Lung (tissue), 12 donors: ENCODE data around the gene STRIP1. TPM values are rescaled to one million over a fixed set of nuclear protein-coding genes. Genes with fewer than 3 reads are reported as not detected.

Source experiments
- ATAC-seq: fragments of 200-7000 bp; cut with Tn5 transposase; one replicate; pipeline ENCODE4 v1.9.1; 2020; ENCODE audit warnings: moderate number of reproducible peaks; ENCODE audit not compliant: insufficient read depth, low FRiP score
- DNase-seq, 3 donors: peaks; one replicate each; pipeline ENCODE4 v3.0.0-alpha.2; 2013 to 2017
- H3K27ac ChIP-seq, 2 donors: one replicate each; pipeline ENCODE4 v1.5.1; 2013; ENCODE audit warnings: mild to moderate bottlenecking in 2 of 2, moderate library complexity in 2 of 2, control low read depth in 1 of 2, inconsistent platforms in 1 of 2, low read depth in 1 of 2, low read length in 1 of 2
- H3K27me3 ChIP-seq, 3 donors: one replicate each; pipeline ENCODE4 v1.5.1; 2013; ENCODE audit warnings: low read length in 2 of 3; ENCODE audit not compliant: control insufficient read depth in 3 of 3, insufficient read depth in 3 of 3
- H3K36me3 ChIP-seq, 4 donors: one replicate each; pipeline ENCODE4 v1.5.1; 2013; ENCODE audit warnings: low read length in 4 of 4, mild to moderate bottlenecking in 1 of 4, moderate library complexity in 1 of 4; ENCODE audit not compliant: control insufficient read depth in 4 of 4, insufficient read depth in 4 of 4
- H3K4me1 ChIP-seq, 5 donors: one replicate each; pipeline ENCODE4 v1.5.1; 2013; ENCODE audit warnings: low read length in 5 of 5, mild to moderate bottlenecking in 2 of 5, moderate library complexity in 1 of 5; ENCODE audit not compliant: control insufficient read depth in 5 of 5, insufficient read depth in 5 of 5
- H3K4me3 ChIP-seq: one replicate; pipeline ENCODE4 v1.5.1; 2013; ENCODE audit warnings: mild to moderate bottlenecking, control low read depth, moderate library complexity
- H3K9ac ChIP-seq, 2 donors: one replicate each; pipeline ENCODE4 v1.5.1; 2013; ENCODE audit warnings: low read length in 2 of 2, control low read depth in 1 of 2; ENCODE audit not compliant: insufficient read depth in 1 of 2
- H3K9me3 ChIP-seq, 4 donors: one replicate each; pipeline ENCODE4 v1.5.1; 2013; ENCODE audit warnings: low read length in 3 of 4, mild to moderate bottlenecking in 1 of 4, moderate library complexity in 1 of 4; ENCODE audit not compliant: control insufficient read depth in 4 of 4, insufficient read depth in 3 of 4
- WGBS, 2 donors: extraction: QIAGEN DNeasy Blood & Tissue Kit; methylation state at CpG; one replicate each; pipeline ENCODE4 v1.1.7; 2013; 5-methylcytosine and 5-hydroxymethylcytosine counted together
- polyA plus RNA-seq, 2 donors: library from polyadenylated mRNA; stranded (reverse); fragments of 200-250 nt; gene quantifications; one replicate each; pipeline ENCODE4 v1.2.1, GENCODE V29; 2013
- total RNA-seq, 2 donors: library from RNA; depleted of rRNA in 1 of 2; stranded (reverse); fragments of >200 nt in 1 of 2; gene quantifications; one replicate each; pipeline ENCODE4 v1.2.1, GENCODE V29; 2014 to 2021
- TF ChIP-seq, protein P1 (sequence below): IDR thresholded peaks from 2 replicates; pipeline ENCODE4 v1.5.1; 2012; ENCODE audit warnings: mild to moderate bottlenecking; ENCODE audit errors: control extremely low read depth, extremely low read depth
- donor health status: control.
- donor health status: control.
- donor health status: Bipolar disorder and iron deficiency.
- donor health status: healthy.
- donor health status: DM: yes; HTN: yes; CAD: no.

Gene STRIP1
- total and polyA plus RNA-seq, 4 donors, result 11.7 to 68.2 (median 28.5) TPM

- Histone ChIP-seq H3K4me1 (peaks cover 0 to 5% (median 0%) of the 10 kb centered on the region in 5 donors), H3K4me3 (no peak overlapping the region), H3K27ac (no peak overlapping the region), H3K27me3 (peaks cover 0 to 12% (median 2%) of the 10 kb centered on the region in 3 donors), H3K9me3 (peaks cover 0 to 4% (median 0%) of the 10 kb centered on the region in 4 donors), H3K9ac (no peak overlapping the region), H3K36me3 (no peaks in the 10 kb centered on the region)
- TF ChIP-seq, protein P1, sequence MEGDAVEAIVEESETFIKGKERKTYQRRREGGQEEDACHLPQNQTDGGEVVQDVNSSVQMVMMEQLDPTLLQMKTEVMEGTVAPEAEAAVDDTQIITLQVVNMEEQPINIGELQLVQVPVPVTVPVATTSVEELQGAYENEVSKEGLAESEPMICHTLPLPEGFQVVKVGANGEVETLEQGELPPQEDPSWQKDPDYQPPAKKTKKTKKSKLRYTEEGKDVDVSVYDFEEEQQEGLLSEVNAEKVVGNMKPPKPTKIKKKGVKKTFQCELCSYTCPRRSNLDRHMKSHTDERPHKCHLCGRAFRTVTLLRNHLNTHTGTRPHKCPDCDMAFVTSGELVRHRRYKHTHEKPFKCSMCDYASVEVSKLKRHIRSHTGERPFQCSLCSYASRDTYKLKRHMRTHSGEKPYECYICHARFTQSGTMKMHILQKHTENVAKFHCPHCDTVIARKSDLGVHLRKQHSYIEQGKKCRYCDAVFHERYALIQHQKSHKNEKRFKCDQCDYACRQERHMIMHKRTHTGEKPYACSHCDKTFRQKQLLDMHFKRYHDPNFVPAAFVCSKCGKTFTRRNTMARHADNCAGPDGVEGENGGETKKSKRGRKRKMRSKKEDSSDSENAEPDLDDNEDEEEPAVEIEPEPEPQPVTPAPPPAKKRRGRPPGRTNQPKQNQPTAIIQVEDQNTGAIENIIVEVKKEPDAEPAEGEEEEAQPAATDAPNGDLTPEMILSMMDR, result no peak
- ATAC-seq (no peak), DNase-seq (no peak)
- 81 to 89% methylated on average over 11 of the region's 11 CpGs for WGBS, 2 donors
Measured at GRCh38 chr1:110097507-110098221, 63.2 kb downstream of the STRIP1 start.

DNA sequence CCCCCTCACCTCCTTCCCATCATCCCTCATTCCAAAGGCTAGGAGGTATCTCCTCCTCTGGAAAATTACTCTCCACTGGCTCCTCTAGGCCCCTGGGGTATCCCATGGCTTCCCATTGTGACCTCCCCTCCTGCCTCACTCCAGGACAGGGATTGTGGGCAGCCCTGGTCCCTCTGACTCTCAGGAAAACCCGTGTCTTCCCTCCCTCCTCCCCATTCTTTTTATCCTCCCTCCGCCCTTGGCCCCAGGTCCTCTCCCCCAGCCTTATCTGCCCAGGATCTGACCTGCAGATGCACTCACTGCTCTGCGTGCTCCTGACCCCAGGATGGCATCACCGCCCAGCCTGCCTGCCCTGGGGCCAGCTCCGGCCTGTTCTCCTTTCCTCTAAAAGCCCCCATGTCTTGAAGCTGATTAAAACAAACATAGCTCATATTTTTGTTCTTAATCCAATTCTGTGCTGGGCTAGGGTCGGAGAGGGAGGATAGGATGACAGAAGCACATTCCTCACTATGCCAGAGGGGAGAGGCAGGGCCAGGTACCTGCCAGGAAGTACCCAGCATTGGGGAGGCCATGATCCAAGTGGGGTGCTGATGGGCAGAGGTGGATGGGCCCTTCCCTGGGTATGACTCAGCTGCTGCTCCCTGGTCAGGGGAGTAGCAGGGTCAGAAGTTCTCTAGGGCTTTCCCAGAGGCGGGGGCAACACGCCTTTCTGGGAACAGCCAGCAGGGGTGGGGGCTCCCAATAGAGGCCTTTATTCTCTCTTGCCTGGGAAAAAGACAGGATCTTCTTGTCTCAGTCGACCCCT, 64.0 kb downstream of the STRIP1 start:
- no peak for DNase-seq
- no peak for ATAC-seq
- Histone ChIP-seq H3K27me3 (peaks cover 0 to 9% (median 0%) of the 10 kb centered on the region in 3 donors), H3K9ac (no peak overlapping the region), H3K9me3 (peaks cover 0 to 4% (median 0%) of the 10 kb centered on the region in 4 donors), H3K36me3 (no peaks in the 10 kb centered on the region), H3K4me3 (no peak overlapping the region), H3K27ac (no peak overlapping the region), H3K4me1 (peaks cover 0 to 5% (median 0%) of the 10 kb centered on the region in 5 donors)
- WGBS, 2 donors, result 75 to 84% methylated on average over 9 of the region's 9 CpGs
- TF ChIP-seq, protein P1, result no peak

GRCh38 chr1:110100335-110100734, 65.9 kb downstream of the STRIP1 start:
- Histone ChIP-seq H3K27me3 (peaks cover 0 to 2% (median 0%) of the 10 kb centered on the region in 3 donors), H3K36me3 (no peaks in the 10 kb centered on the region), H3K27ac (no peak overlapping the region), H3K4me1 (peaks cover 0 to 5% (median 0%) of the 10 kb centered on the region in 5 donors), H3K4me3 (no peak overlapping the region), H3K9me3 (no peaks in the 10 kb centered on the region), H3K9ac (no peak overlapping the region)
- TF ChIP-seq, protein P1, result no peak
- 68 to 93% methylated on average over 2 of the region's 2 CpGs for whole genome bisulfite sequencing, 2 donors
- ATAC-seq (no peak), DNase-seq (no peak)
